Glomerular endothelial cell (primary cell): ENCODE measurements around the gene ASB1. TPM values are rescaled to one million over a fixed set of nuclear protein-coding genes. Genes with fewer than 3 reads are reported as not detected.

Experiments
- DNase-seq: peaks from one replicate; pipeline ENCODE4 v3.0.0-alpha.2; 2011; ENCODE audit warnings: low read depth, low spot score; ENCODE audit errors: extremely low read depth
- total RNA-seq: library from RNA; depleted of rRNA; stranded (reverse); fragments of >200 nt; gene quantifications from 2 replicates; pipeline ENCODE4 v1.2.3, GENCODE V29; 2015

Gene ASB1, protein sequence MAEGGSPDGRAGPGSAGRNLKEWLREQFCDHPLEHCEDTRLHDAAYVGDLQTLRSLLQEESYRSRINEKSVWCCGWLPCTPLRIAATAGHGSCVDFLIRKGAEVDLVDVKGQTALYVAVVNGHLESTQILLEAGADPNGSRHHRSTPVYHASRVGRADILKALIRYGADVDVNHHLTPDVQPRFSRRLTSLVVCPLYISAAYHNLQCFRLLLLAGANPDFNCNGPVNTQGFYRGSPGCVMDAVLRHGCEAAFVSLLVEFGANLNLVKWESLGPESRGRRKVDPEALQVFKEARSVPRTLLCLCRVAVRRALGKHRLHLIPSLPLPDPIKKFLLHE
- 16.7 and 23.2 TPM in 2 replicates for total RNA-seq

DNA sequence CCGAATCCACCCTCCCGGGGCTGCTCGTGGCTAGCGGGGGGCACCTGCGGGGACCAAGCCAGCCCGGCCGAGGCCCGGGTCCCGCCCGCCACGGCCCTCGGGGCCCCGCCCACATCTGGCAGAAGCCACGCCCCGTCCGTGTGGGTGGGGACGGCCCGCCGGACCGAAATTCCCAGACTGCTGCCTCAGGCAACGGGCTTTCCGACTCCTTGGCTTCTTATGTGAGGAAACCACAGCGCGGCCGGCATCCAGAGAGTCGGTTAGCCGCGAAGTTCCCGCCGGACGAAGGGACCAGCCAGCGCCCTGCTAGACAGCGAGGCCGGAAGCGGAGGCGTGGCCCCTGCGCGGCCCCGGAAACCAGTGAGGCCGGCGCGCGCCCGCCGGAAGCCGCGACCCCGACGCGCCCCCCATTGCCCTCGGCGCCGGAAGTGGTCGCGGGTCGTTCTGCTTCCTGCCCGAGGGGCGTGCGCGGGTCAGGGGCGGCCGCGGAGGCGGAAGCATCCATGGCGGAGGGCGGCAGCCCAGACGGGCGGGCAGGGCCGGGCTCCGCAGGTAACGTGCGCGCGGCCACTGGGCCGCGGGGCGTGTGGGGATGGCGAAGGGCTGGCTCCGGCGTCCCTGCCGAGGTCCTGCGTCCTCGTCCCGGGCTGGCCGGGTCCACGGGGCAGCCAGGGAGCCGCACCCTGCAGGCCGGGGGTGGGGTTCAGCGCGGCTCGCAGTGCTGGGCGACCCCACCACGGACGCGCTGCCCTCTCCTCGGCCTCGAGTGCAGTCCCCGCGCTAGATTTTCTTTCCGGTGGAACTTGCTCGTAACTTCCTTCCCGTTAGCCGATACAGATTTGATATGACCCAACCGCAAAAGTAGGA, at the start of gene ASB1:
Gene ASB1, plus strand, starts transcription at position 360 of the 867 bp plus-strand sequence. Its CDS starts 144 bp downstream, at position 504.
- DNase-seq = no peak

DNA sequence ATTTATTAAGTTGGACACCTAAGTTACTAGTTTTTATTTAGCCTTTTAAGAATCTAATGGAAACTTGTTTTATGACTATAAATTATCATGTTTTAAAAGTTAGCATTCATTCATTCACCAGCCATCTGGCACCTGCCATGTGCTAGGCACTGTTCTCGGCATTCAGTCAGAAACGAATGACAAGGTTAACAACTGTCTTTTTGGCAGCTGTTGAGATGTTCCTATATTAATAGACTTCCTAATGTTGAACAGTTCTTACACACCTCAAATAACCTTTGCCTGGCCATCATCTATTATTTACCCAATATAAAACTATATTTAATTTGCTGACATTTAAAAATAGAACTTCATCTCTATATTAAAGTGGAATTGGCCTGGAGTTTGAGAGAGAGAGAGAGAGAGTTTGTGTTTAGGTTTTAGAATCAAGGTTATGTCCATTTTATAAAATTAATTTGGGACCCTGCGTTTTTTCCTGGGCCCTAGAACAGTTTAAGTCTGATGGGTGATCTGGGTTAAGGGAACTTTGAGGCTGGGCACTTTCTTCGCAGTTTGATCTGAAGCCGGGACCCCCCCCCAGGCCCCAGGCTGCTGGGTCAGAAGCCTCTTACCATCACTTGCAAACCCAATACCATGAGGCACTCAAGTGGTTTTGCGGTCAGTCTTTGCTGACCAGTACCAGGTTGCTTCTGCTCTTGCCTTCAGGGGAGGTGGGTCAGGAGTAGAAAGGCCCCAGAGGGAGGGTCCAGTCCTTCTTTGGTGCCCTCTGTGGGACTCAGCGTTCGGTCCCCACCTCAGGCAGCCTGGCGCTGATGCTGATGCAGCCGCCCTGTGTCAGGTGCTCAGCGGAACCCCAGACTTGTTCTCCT, 48.3 kb upstream of the ASB1 start:
- DNase-seq = no peak

DNA sequence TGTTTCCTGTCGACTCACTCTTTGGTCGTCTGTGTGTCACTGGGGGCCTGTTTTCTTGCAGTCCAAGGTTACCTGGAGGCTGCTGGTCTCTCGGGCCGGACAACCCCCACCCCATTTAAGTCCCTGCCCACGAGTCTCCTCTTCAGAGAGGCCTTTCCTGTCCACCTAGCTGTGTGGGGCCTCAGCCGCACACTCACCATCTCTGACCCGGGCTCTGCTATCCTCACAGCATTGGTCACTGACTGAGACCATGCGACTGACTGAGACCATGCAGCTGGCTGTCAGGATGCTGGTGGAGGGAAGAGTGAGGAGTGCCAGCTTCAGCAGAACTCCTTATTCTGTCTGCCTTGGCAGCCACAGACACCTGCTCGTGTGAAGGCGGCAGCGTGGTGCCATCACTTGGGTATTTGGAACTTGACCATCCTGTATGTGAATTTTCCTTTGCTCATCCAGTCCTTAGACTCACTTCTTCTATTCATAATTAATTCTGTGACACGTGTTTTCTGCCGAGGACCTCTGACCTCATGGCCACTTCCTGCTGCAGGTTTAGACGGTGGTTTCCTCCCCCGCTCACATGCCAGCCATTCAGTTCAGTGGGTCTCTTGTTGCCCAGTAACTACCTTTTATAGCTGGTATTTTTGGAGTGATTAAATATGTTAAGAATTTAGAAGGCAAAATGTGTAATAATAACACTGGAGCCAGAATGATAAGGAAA, 47.5 kb upstream of the ASB1 start:
- DNase-seq = no peak

DNA sequence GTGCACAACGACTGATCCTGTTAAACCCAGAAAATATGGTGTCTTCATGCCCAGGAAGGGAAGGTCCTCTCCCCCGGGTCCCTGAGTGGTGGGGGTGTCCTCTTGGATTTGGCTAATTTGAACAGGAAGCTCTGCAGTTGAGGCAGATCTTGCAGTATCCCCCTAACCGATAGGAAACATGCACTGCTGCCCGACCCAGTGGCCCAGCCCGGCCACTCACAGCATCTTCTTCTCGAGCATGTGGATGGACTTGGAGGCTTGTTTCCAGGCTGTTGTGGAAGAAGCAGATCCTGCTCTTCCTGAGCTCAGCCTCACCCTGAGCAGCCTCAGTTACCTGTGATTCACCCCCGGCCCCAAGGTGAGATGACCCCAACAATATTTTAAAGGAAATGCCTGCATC, 46.4 kb upstream of the ASB1 start:
- DNase-seq = no peak

DNA sequence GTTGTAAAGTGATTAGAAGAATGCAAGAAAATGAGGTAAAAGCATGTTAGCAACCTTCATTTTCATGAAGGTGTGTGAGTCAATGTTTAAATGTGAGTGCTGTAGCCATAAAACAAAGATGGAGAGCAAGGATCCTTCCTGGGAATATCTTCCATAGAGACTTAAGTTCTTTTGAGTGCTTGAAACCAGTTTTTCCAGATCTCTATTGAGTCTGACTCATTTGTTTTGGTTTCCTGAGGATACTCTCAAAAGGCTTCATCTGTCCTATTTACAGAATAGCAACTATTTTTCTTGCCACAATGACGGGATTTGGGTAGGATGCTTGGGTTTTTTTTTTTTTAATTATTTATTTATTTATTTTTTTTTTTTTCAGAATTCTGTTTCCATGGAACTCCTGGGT, 45.9 kb upstream of the ASB1 start:
- no peak for DNase-seq

DNA sequence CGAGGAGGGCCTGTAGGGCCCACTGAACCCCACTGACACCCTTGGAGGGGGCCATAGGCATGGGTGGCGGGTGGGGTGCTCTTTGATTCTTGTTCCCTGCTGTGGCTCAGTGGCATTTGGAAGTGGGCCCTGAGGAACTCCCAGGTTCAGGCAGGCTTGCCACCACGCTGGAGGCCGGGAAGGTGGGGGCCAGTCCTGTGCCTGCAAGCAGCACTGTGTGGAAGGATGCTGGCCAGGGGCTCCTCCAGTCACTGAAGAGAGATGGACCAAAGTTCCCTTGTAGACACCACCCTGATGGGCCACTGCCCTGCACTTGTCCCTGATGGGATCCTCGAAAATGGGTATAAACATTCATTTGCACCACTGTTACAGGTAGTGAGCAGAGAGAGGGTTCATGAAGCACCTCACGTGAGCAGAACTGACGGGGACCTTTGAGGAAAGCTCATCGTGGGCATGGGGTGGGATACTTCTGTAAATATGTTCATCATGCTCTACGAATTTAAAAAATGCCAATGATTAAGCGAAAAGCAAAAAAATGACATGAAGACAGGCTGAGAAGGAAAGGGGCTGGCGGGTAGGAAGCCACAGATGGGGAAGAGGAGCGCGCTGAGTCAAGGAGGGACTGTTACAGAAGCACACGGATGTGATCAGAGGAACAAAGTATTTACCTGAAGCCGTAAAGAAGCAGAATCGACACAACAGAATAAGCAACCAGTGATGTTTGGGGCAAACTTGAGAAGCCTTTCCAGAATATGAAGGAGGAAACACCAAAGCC, 45.2 kb upstream of the ASB1 start:
- DNase-seq = no peak

DNA sequence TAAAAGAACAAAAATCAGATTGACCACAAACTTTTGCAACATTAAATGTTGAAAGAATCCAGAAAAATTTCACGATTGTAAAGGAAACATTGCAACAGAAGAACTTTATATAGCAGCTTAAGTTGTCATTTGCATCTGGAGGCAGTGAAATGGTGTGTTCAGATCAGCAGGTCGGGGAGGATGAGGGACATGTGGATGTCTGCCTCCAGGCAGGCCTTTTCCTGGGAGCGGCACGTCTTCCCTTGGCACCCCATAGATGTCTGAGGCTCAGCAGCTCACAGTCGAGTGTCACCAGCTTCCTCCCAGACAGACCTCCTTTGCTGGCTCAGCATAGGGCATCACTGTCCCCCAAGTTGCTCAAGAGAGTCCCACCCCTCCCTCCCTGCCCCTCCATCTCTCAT, 44.3 kb upstream of the ASB1 start:
- no peak for DNase-seq

DNA sequence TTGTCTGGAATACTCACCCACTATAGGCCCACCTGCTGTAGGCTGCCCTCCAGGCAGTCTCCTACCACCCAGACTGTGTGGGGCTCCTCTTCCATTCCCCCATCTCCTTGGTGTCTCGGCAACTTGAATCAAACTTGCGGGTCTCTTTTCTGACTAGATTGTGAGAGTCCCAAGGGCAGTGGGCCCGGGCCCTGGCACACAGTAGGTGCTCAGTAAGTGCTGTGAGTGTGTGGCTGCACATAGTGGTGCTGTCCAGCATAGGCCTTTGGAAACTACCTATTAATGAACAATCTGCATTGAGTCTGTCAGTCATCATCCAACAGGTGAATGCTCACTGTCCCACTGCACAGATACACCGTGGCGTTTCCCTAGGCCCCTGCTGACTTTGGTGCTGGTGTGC, 43.6 kb upstream of the ASB1 start:
- no peak for DNase-seq

DNA sequence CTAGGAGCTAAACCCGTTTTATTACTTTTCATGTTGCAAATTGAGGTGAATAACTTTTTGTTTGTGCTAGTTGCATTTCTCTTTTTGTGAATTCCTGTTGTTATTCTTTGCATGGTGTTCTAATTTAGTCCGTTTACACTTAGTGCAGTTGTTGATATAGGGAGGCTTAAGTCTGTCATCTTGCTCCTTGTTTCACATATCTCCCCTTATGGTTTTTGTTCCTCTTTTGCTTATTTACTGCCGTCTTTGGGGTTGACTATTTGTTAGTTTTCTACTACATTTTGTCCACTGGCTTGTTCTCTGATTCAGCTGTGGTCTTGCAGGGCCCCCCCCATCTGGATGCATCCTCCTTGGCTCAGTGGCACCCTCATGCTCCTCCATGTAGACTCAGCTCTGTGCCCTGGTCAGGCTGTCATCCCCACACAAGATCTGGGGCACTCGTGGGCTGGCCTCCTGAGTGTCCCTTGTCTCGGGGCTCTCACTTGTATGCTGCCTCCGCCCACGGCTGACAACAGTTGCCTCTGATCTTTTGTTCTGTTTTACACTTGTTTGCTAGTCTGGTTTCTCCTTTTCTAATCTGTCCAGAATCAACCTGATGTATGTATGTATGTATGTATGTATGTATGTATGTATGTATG, 42.9 kb upstream of the ASB1 start:
- DNase-seq = no peak

DNA sequence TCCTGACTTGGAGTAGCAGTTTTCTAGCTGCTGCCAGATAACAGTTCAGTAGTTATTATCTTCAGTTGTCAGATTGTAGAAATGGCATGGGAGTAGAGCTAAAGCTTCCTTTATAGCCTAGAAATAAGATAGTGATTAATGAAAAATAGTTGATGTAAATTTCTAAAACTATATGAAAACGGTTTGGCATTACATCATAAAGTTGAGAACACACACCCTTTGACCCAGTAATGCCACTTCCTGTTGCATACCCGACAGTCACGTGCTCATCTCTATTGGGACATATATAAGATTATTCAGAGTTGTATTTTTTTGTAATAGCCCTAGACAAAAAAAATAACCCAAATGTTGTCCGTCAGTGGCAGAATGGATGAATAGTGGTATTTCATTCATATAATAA, 39.4 kb upstream of the ASB1 start:
- no peak for DNase-seq

DNA sequence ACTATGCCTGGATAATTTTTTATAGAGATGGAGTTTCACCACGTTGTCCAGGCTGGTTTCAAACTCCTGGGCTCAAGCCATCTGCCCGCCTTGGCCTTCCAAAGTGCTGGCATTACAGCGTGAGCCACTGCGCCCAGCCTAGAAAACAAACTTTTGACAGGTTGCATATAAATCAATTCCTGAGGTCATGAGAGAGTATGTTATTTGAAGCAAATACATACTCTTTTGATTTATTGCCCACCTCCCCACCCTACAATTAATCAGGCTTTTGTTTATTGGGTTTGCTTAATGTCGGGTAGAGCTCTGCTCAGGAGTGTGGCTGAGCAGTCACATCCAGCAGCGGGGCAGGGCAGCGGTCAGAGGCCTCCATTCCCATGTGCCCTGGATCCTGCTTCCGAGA, 37.9 kb upstream of the ASB1 start:
- DNase-seq = no peak

DNA sequence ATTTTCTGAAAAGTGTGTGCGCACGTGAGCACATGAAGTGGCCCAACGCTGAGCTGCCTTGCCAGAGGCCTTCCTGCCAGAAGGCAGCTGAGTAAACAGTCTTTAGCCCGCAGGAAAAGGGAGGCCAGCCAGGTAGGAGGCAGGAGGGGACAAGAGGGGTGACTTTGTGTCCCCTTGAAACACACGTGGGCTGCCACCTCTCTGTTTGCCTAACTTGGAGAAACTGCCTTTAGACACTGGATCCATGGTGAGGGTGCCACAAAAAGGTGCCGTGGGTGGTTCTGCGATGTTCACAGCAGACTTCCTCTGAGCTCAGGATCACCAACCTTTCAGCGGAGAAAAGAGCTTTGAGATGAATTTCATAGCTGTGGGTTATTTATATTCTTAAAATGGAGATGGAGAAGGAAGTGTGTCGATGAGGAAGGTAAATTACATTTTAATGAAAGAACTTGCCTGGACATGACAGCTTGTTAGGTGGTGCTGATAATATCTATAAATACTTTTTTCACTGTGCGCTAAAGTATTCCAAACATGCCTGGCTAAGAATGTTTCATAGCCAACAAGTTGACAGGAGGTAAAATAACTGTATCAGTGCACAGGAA, 36.6 kb upstream of the ASB1 start:
- no peak for DNase-seq

DNA sequence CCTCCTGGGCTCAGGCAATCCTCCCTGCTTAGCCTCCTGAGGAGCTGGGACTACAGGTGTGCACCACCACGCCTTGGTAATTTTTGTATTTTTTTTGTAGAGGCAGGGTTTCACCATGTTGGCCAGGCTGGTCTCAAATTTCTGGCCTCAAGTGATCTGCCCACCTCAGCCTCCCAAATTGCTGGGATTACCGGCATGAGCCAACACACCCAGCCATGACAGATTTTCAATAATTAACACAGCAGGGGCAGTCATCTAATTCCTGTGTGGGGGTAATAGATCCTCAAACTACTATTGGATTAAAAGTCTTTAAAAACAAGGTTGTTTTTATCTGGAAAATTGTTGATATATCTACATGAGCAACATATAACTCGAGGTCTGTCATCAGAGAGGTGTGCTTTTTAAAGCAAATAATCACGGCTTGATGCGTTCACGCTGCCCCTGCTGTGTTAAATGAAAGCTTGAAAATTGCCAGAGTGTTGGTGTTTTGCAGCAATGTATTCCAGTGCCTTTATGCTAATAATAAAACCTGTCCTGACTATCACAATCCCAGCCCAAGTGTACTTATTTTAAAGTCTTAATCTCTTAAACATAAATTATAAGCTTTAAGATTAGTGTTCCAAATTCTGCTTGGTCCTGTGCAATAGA, 35.6 kb upstream of the ASB1 start:
- no peak for DNase-seq

DNA sequence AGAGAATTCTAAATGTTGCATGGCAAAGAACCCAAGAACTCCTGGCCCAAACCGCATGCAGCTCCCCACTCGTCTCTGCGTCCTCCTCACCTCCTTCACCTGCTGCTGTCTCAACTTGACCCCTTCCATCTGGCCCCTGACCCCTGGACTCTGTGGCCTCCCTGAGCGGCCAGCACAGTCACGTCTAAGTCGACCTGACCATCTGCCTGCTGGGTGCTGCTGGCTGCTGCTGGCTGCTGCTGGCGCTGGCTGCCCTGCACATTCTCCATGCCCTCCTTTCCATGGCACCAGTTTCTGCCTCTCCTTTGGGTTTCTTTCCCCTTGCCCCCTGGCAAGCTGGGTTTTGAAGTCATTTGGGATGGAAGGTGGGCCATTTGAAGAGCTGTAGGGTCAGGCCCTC, 30.1 kb upstream of the ASB1 start:
- no peak for DNase-seq

DNA sequence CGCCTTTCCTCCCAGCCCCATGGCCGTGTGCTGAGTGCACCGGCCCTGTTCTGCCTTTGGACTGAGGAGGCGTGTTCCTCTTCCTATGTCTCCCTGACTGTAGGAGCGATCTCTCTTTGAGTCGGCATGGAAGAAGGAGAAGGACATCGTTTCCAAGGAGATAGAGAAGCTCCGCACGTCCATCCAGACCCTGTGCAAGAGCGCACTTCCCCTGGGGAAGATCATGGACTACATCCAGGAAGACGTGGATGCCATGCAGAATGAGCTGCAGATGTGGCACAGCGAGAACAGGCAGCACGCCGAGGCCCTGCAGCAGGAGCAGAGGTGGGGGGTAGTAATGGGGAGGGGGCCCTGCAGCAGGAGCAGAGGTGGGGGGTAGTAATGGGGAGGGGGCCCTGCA, 29.4 kb upstream of the ASB1 start:
- no peak for DNase-seq

DNA sequence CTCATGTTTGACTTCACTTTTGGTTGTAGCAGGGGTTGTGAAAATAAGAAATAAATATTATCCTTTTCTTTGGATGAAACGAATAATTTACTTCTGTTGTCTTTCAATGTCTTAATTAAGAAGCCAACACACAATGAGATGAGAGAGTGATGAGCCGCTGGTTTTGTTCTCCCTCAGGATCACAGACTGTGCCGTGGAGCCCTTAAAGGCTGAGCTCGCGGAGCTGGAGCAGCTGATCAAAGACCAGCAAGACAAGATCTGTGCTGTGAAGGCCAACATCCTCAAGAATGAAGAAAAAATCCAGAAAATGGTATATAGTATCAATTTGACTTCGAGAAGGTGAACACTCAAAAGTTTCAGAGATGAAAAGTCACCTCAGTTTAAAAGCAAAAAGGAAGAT, 28.1 kb upstream of the ASB1 start:
- DNase-seq = no peak

DNA sequence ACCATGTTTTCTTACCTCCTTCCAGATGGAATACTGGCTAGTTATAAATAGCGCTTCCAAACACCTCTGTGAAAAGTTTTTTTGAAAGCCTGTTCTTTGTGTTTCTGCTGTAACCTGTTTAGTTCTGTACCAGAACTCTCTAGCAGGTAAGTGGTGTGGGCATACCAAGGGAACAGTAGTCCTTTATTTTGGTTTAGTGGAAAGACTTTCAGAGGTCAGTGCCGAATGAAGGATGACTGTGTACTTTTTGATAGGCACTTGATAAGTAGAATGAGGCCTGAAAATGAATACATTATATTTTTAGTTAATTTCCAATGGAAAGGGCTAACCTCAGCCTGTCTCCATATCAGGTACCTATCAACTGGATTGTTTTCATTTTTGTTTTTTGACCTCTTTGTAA, 27.6 kb upstream of the ASB1 start:
- no peak for DNase-seq

DNA sequence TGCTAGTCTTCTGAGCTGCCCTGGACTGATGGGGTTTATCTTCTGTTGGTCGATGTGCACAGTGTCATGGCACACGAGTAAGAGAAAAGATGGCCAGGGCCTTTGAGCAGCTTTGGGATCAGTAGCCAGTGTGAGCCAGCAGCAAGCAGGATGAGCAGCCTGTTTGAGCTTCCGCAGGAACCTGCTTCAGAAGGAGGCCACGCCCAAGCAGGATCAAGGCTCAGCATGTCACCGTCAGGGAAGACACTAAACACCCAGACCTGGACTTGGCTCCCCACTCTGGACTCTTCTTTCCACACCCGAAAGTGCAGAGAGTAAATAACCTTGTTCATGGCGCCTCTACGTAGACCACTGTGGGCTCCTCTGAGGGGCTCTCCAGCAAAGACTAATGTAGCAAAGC, 25.2 kb upstream of the ASB1 start:
- no peak for DNase-seq
